GM12874 (cell line): ENCODE data around the gene AOPEP.

ENCODE experiments used
- CTCF ChIP-seq: IDR thresholded peaks from 2 replicates; pipeline ENCODE4 v1.5.1; 2011; ENCODE audit warnings: low read depth, mild to moderate bottlenecking, control low read depth, low read length, moderate library complexity; ENCODE audit not compliant: insufficient read depth

AOPEP gene

GRCh38 chr9:94867281-94867841, 140.9 kb downstream of the AOPEP start:
- TF ChIP-seq CTCF = no peak

GRCh38 chr9:94867842-94868312, 141.4 kb downstream of the AOPEP start:
- no peak for TF ChIP-seq CTCF

- TF ChIP-seq CTCF = no peak
These were observed 142.0 kb downstream of the AOPEP start for GRCh38 chr9:94868464-94868863.

- no peak for TF ChIP-seq CTCF
These were observed 142.9 kb downstream of the AOPEP start for GRCh38 chr9:94869415-94869843.

- TF ChIP-seq CTCF = no peak
These were observed 143.9 kb downstream of the AOPEP start for GRCh38 chr9:94870465-94870792.

GRCh38 chr9:94870793-94871558, 144.5 kb downstream of the AOPEP start:
- TF ChIP-seq CTCF = no peak

- TF ChIP-seq CTCF = no peak
These were observed 145.8 kb downstream of the AOPEP start for GRCh38 chr9:94872083-94872833.
